HG02642 (cell line): ENCODE results near the gene ENAH.
"Not testable (repeated sequence)": the region's sequence is repeated elsewhere in the genome, so short reads cannot be mapped to it uniquely, and the experiment has no call there.

Experiments
- ATAC-seq: cut with Tn5 transposase; IDR thresholded peaks from one replicate; pipeline ENCODE4 v1.9.1; 2021; ENCODE audit warnings: mild to moderate bottlenecking; ENCODE audit not compliant: unreplicated experiment, poor library complexity

ENAH gene

GRCh38 chr1:225477296-225477911 lies 175.5 kb downstream of the ENAH start:
- no peak for ATAC-seq

GRCh38 chr1:225476538-225476988 lies 176.4 kb downstream of the ENAH start:
- no peak for ATAC-seq

- no peak for ATAC-seq
These were observed 176.8 kb downstream of the ENAH start for GRCh38 chr1:225476100-225476511.

DNA sequence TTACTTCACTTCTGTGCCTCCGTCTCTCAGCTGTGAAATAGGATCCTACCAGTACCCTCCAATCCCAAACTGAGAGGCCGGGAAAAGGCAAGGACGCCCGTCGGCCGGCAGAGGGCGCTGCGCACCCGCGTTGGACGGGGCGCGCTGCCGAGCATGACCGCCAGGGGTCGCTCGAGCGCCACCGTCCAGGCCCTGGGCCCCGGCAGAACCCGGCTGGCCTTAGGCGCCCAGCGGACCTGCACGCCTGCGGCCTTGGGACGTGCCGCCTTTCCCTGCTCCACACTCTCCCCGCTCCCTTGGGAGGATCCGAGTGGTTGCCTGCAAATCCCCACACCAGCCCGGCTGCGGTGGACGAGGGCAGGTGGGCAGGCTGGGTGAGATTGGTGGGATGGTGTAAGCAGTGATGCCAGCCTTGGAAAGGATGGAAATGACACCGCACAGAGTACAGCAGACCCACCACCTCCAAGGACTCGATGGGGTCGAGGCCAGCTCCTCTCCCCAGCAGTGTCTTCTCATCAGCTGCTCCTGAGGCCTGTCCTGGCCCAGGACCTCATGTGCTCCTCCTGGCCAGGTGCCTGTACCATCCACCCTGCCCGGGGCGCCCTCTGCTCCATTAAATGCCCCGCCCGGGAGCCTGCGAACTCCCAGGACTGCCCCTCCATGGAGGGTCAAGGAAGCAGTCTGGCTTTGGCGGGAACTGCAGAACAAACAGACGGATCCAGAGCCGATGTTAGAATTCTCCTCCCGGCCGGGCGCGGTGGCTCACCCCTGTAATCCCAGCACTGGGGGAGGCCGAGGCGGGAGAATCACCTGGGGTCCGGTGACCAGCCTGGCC lies 177.7 kb downstream of the ENAH start:
- ATAC-seq = peak; percentile 74

GRCh38 chr1:225474439-225474985 lies 178.4 kb downstream of the ENAH start:
- ATAC-seq = no peak

DNA sequence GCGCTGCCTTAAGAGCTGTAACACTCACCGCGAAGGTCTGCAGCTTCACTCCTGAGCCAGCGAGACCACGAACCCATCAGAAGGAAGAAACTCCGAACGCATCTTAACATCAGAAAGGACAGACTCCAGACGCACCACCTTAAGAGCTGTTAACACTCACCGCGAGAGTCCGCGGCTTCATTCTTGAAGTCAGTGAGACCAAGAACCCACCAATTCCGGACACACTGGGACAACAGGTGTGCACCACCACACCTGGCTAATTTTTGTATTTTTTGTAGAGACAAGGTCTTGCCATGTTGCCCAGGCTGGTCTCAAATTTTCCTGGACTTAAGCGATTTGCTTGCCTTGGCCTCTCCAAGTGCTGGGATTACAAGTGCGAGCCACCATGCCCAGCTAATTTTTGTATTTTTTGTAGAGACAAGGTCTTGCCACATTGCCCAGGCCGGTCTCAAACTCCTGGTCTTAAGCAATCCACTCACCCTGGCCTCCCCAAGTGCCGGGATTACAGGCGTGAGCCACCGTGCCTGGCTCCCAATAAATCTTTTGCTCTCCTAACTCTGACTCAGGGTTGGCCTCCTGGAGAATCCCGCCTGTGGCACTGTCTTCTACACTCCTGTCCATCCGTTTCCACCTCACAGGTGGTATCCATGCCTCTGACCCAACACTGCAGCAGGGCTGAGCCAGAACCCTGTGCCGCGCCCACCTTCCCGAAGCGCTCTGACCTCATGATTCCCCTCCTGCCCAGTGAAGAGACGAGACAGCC lies 179.1 kb downstream of the ENAH start:
- ATAC-seq = not testable (repeated sequence)

GRCh38 chr1:225473266-225473665 lies 179.7 kb downstream of the ENAH start:
- not testable (repeated sequence) for ATAC-seq

DNA sequence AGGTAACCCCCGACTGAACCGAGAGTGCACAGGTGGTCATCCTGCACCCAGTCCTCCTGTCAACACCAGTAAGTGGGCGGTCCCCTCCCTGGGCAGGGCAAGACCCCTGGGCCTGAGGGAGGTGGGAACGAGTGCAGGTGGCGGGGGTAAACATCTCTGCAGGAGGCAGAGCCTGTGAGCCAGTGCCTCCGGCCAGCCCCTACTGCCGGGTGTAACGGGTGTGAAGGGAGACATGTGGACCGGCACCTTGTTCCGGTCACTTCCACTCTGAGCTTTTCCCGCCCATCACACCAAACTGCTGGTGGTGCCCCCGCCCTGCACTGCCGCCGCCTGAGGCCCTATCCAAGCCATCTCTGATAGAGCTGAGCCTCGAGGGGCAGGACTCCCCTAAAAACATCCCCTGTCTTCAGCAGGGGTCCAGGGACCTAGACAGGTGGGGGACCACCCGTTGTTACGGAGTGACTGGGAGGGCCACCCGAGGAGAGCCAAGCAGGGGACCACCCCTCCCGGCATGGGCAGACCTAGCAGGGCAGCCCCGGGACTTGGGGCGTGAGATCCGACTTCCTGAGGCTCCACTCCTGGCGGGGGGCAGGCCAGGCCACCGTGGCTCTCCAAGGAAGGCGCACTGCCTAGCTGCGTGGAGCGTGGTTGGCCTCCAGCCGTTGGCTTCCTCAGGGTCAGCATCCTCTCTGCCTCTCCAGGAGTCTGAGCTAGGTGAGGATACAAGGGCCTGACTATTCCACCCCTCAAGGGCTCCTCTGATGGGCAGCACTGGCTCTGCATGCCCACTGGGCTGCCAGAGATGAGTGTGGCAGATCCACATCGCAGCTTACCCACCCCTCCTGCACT lies 181.2 kb downstream of the ENAH start:
- ATAC-seq = no peak

GRCh38 chr1:225471109-225471452 lies 181.8 kb downstream of the ENAH start:
- no peak for ATAC-seq

DNA sequence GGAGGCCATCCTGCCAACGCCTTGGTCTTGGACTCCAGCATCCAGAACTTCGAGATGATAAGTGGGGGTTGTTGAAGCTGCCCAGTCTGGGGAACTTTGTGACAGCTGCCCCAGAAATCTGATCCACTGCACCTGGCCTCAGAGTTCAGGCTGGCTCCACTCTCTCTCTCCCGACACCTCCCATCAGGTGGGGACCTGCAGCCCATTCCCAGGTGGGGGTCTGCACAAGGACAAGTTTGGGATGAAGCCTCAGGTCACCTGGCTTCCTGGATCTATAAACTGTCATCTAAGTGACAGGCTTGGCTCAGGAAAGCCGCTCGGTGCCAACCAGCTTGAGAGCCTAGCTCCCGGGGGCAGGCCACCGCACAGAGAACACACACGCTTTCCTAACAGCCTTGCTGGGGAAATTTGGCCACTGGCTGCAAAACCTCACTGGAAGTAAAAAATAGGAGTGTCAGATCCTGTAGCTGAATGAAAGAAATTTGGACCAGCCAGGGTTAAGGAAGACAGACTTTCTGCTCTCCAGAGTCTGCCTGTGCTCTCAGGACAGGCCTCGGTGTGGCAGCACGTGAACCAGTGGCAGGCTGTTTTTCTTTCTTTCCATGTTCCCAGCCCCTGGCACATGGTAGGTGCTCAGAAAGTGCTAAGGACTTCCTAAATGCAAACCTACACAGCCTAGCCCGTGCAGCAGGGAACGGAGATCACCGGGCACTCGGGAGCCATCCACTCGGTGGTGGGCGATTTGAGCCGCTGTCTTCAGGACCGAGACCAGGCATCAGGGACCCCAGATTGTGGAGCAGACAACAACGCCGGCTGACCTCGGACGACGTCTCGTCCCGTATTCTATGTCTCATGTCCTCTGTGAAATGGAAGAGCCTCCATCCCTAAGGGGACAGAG lies 182.5 kb downstream of the ENAH start:
- ATAC-seq = no peak

DNA sequence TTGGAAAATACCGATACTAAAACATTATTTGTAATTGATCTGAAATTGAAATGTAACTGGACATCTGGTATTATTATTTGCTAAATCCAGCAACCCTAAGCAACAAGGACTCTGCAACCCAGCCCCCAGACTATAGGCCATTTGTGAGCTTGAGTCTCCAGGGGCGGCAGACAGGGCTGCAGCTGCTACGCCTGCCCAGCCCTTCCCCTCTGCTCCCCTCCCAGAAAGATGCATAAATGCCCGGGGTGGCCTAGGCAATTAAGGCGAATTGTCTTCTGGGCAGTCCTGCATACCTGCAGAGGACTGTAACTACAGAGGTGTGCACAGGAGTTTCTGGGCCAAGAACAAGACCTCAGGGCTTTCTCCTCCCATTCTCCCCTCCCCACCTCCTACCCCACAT lies 183.9 kb downstream of the ENAH start:
- no peak for ATAC-seq

GRCh38 chr1:225468270-225469020 lies 184.5 kb downstream of the ENAH start:
- ATAC-seq = no peak

- peak; percentile 96 for ATAC-seq
These were observed 185.5 kb downstream of the ENAH start for GRCh38 chr1:225467193-225468020.

DNA sequence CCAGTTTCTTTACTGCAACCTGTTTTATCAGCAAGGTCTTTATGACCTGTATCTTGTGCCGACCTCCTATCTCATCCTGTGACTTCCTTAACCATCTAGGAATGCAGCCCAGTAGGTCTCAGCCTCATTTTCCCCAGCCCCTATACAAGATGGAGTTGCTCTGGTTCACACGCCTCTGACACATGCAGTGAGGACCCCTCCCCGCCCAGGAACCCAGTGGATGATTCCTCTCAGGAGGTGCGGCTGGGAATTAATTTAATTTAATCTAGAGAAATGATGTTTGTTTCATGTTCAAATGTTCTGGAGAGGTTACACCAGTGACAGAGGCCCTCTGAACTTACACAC lies 186.1 kb downstream of the ENAH start:
- ATAC-seq = no peak

DNA sequence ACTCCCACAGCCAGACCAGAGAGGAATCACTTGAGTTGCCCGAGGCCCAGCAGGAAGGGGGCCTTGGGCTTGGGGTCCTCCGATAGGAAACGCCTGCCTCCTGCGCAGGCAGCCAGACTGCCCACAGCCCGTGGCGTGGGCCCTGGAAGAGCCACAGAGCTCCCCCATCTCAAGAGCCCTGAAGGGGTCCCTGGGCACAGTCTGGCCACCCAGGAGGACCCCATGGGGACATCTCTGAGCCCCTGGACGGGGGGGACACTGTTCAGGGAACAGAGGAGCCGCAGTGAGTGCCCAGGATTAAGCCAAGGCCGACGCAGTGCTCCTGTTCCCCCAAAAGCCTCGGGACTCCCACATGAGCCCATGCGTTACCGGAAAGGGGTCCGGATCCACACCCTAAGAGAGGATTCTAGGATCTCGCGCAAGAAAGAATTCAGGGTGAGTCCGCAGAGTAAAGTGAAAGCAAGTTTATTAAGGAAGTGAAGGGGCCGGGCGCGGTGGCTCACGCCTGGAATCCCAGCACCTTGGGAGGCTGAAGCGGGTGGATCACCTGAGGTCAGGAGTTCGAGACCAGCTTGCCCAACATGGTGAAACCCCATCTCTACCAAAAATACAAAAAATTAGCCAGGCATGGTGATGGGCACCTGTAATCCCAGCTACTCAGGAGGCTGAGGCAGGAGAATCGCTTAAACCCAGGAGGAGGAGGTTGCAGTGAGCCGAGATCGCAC lies 187.0 kb downstream of the ENAH start:
- no peak for ATAC-seq

DNA sequence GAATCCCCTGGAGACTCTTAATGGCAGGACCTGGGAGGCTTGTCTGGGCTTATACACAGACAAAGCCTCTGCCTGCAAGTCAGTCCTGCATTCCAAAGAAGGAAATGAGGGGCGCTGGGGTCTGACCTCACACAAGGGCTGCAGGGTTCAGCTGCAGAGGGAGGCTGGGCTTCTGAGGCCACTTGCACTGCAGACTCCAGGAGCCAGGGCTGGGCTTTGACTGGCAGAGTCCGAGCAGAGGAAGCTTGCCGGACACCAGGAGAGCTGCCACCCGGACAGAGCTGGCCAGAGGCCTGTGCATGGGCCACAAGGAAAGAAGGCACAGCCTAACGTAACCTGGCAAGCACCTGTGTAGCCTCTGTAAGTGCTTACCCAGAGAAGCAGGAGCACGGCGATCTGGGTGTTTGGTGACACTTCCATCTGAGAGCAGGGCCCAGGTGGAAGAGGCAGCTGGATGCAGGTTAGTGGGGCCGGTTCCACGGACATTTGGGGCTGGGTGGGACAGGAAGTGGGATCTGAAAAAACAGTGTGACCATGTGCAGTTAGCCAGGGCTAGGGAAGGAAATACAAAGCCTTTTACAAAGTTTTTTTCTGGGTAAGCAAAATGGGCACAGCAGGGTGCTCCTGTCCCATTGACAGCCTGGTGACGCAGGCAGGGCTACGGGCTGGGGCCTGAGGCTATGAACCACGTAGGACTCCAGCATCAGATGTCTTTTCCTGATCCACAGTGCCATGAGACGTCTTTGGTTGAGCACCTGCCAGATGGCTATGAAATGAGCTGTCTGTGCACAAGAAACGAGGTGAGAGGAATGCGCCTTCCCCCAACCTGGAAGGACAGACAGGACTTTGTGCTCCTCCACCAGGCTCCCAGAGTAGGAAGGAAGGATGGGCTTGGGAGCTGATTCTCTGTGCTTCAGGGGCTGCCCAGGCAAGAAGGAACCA lies 187.8 kb downstream of the ENAH start:
- no peak for ATAC-seq
